Fibroblast of villous mesenchyme (primary cell): ENCODE measurements around the gene PPP4R1. TPM values are rescaled to one million over a fixed set of nuclear protein-coding genes. Genes with fewer than 3 reads are reported as not detected.
A peak's percentile ranks its signal among the peaks of the same experiment; 100 is the strongest.

Experiments
- DNase-seq: peaks from one replicate; pipeline ENCODE4 v3.0.0-alpha.2; 2010; ENCODE audit warnings: low read depth
- H3K4me3 ChIP-seq: 2 replicates; pipeline ENCODE4 v1.5.1; 2011; ENCODE audit warnings: low read depth, mild to moderate bottlenecking, low read length
- CTCF ChIP-seq: IDR thresholded peaks from 2 replicates; pipeline ENCODE4 v1.5.1; 2012; ENCODE audit warnings: low read depth, mild to moderate bottlenecking, low read length; ENCODE audit not compliant: insufficient read depth
- total RNA-seq: library from RNA; depleted of rRNA; stranded (reverse); fragments of >200 nt; gene quantifications from 2 replicates; pipeline ENCODE4 v1.2.3, GENCODE V29; 2012

Gene PPP4R1, protein sequence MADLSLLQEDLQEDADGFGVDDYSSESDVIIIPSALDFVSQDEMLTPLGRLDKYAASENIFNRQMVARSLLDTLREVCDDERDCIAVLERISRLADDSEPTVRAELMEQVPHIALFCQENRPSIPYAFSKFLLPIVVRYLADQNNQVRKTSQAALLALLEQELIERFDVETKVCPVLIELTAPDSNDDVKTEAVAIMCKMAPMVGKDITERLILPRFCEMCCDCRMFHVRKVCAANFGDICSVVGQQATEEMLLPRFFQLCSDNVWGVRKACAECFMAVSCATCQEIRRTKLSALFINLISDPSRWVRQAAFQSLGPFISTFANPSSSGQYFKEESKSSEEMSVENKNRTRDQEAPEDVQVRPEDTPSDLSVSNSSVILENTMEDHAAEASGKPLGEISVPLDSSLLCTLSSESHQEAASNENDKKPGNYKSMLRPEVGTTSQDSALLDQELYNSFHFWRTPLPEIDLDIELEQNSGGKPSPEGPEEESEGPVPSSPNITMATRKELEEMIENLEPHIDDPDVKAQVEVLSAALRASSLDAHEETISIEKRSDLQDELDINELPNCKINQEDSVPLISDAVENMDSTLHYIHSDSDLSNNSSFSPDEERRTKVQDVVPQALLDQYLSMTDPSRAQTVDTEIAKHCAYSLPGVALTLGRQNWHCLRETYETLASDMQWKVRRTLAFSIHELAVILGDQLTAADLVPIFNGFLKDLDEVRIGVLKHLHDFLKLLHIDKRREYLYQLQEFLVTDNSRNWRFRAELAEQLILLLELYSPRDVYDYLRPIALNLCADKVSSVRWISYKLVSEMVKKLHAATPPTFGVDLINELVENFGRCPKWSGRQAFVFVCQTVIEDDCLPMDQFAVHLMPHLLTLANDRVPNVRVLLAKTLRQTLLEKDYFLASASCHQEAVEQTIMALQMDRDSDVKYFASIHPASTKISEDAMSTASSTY
- 99.2 and 136 TPM in 2 replicates for total RNA-seq

DNA sequence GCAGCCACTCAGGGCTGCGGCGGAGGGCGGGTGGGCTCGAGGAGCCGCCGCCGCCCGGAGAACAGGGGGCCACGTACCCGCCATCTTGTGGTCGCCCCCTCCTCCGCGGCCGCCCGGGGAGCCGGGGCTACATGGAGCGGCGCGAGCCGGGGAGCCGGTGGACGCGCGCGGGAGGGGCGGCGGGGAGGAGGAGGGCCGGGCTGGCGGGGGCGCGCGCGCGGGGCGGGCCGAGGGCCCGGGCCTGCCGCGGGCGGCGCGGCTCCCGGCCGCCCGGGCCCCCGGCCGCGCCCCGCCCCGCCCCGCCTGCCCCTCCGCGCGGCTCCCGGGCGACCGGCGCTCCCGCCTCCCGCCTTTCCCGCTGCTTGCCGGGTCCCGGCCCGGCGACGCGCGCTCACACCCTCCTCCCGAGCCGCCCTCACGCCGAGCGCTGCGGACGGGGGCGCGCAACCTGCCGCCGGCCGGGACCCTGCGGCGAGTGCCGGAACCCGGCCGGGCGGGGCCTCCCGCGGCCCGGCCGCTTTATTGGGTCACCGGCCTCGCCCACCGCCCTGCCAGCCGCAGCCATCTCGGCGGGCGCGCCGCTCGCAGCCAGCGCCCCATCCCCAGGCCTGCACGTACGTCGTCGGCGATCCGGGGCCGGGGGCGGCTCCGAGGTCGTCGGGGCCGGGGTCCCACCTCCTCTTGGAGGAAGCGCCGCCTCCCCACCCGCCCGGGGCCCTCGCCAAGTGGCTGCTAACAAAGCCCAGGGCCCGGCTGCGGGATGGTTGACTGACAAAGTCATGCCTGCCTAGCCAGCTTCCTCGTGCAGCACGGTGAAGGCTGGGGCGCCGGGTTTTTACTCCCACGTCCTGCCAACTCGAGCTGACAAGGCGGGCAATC, at the start of gene PPP4R1:
Gene PPP4R1 (minus strand): TSS at position 159 of the 879 bp plus-strand sequence. CDS start 75 bp downstream, at position 84.
- DNase-seq, result peak; percentile 69
- TF ChIP-seq CTCF, result no peak

DNA sequence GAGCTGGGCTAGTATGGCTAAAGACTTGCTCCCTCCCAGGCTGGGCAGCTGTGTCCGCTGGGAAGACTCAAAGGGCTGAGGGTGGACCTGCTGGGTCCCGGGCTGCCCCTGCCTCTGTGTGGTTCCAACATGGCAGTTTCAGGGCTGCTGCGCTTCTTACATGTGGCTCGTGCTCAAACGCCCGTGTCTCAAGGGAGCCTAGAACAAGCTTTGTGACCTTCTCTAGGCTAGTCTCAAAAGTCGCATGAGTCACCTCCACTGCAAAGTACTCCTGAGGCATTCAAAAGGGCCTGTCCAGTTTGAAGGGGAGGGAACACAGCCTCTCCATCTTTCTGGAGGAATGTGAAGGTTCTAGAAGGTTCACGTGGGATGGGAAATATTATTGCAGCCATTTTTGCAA, 49.0 kb upstream of the PPP4R1 start:
- H3K4me3 ChIP-seq, result no peak overlapping the region
- DNase-seq, result no peak
- TF ChIP-seq CTCF, result no peak

More for the DNA sequence above, at the start of gene PPP4R1:
- peak within 1 kb of the TSS; percentile 89 for H3K4me3 ChIP-seq

DNA sequence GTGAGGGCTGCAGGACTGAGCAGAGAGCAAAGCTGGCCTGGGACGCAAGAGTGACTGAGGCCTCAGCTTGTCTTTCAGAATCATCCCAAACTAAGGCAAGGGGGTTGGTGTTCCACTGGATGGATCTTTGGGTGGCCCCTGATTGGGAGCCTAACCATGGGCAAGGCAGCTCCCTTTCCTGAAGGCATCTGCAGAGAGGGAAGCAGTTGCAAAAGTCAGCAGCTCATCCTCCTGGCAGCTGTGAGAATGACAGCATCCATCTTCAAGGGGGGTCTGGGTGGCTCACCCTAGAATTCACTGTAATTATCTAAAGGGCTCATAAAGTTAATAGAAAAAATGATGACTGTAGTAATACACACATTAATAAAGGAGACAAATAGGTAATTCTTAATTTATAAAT, 47.2 kb upstream of the PPP4R1 start:
- TF ChIP-seq CTCF, result peak; percentile 51
- H3K4me3 ChIP-seq, result no peak overlapping the region
- peak; percentile 33 for DNase-seq

- H3K4me3 ChIP-seq, result no peak overlapping the region
- TF ChIP-seq CTCF, result no peak
- DNase-seq, result no peak
Measured at GRCh38 chr18:9659499-9660375, 45.4 kb upstream of the PPP4R1 start.

- H3K4me3 ChIP-seq, result no peak overlapping the region
- no peak for TF ChIP-seq CTCF
- DNase-seq, result no peak
Measured at GRCh38 chr18:9658087-9658641, 43.8 kb upstream of the PPP4R1 start.
